NT2/D1 (cell line): ENCODE measurements around the gene MCOLN1.

Experiments used
- SUZ12 ChIP-seq: IDR thresholded peaks from 2 replicates; pipeline ENCODE4 v1.6.1; 2011; ENCODE audit not compliant: insufficient read length, insufficient read depth; ENCODE audit errors: extremely low read depth
- YY1 ChIP-seq: IDR thresholded peaks from 2 replicates; pipeline ENCODE4 v1.6.1; 2011; ENCODE audit not compliant: insufficient read length, insufficient read depth

GRCh38 chr19:7544626-7545025 is 22.2 kb downstream of the MCOLN1 start:
- no peak for TF ChIP-seq YY1
- no peak for TF ChIP-seq SUZ12
